H1 (cell line): ENCODE results near the gene LRP8. TPM values are rescaled to one million over a fixed set of nuclear protein-coding genes. Genes with fewer than 3 reads are reported as not detected.

ENCODE experiments used
- CTCF ChIA-PET: fragments of 300-600 bp; sonication (Branson Sonifier 250); formaldehyde crosslinking; loops from one replicate; lab custom pipeline; 2021; ENCODE audit not compliant: partially characterized antibody; lab: Charles Lee
- POLR2A ChIA-PET: fragments of 300-600 bp; sonication (Branson Sonifier 250); formaldehyde crosslinking; loops from one replicate; lab custom pipeline; 2021; ENCODE audit warnings: inconsistent platforms; ENCODE audit not compliant: partially characterized antibody; lab: Charles Lee
- DNase-seq, 2 experiments: peaks; one replicate each; pipeline versions ENCODE4 v3.0.0 to v3.0.0-alpha.2; 2010 to 2022; ENCODE audit warnings: low spot score in 2 of 2, low read depth in 1 of 2, mixed read lengths in 1 of 2
- FAIRE-seq: peaks from 2 replicates; lab custom pipeline; 2011; peaks lifted over from hg19 to GRCh38; lab: Jason Lieb, UNC
- H2AFZ ChIP-seq: 2 replicates; pipeline ENCODE4 v1.8.1; 2012; ENCODE audit warnings: low read length, inconsistent platforms
- H2AK5ac ChIP-seq: 2 replicates; pipeline ENCODE4 v1.6.1; 2013; ENCODE audit warnings: low read depth, low read length
- H2BK120ac ChIP-seq: replicated peaks from 2 replicates; pipeline ENCODE3; 2013; ENCODE audit warnings: low read depth, low read length, inconsistent platforms
- H2BK12ac ChIP-seq: 2 replicates; pipeline ENCODE4 v1.6.1; 2013; ENCODE audit warnings: low read depth, low read length
- H2BK15ac ChIP-seq: 2 replicates; pipeline ENCODE4 v1.6.1; 2013; ENCODE audit warnings: low read length
- H2BK20ac ChIP-seq: 2 replicates; pipeline ENCODE4 v1.6.1; 2013; ENCODE audit warnings: low read length
- H2BK5ac ChIP-seq: 2 replicates; pipeline ENCODE4 v1.6.1; 2013; ENCODE audit warnings: low read depth, low read length
- H3K14ac ChIP-seq: 2 replicates; pipeline ENCODE4 v1.6.1; 2013; ENCODE audit warnings: inconsistent platforms; ENCODE audit not compliant: insufficient read length
- H3K18ac ChIP-seq: 2 replicates; pipeline ENCODE4 v1.6.1; 2013; ENCODE audit warnings: low read length; ENCODE audit errors: extremely low read depth
- H3K23ac ChIP-seq: 2 replicates; pipeline ENCODE4 v1.6.1; 2013; ENCODE audit warnings: inconsistent platforms; ENCODE audit not compliant: insufficient read length
- H3K23me2 ChIP-seq: 2 replicates; pipeline ENCODE4 v1.6.1; 2013; ENCODE audit warnings: low read depth, low read length
- H3K27ac ChIP-seq: 2 replicates; pipeline ENCODE4 v1.6.1; 2011; ENCODE audit warnings: low read depth, low read length, inconsistent platforms
- H3K27me3 ChIP-seq, 4 experiments: replicated peaks in 1 of 4; 1 replicate in 1 of 4; 2 replicates in 3 of 4; pipeline versions ENCODE4 v1.6.1 to v1.8.1; 2011 to 2013; ENCODE audit warnings: low read length in 3 of 4, mild to moderate bottlenecking in 3 of 4, inconsistent platforms in 2 of 4, mixed read lengths in 2 of 4, moderate library complexity in 1 of 4; ENCODE audit not compliant: control insufficient read depth in 3 of 4, insufficient read depth in 3 of 4; ENCODE audit errors: extremely low read depth in 1 of 4
- H3K36me3 ChIP-seq, 4 experiments: 2 replicates each; pipeline versions ENCODE4 v1.6.1 to v1.8.1; 2011 to 2013; ENCODE audit warnings: mild to moderate bottlenecking in 4 of 4, low read length in 3 of 4, moderate library complexity in 2 of 4, control low read depth in 1 of 4, inconsistent platforms in 1 of 4; ENCODE audit not compliant: insufficient read depth in 4 of 4, control insufficient read depth in 2 of 4
- H3K4ac ChIP-seq: replicated peaks from 2 replicates; pipeline ENCODE3; 2013; ENCODE audit warnings: low read length, low read depth, mixed read lengths, inconsistent platforms; ENCODE audit not compliant: insufficient read length
- H3K4me1 ChIP-seq, 4 experiments: replicated peaks in 1 of 4; 1 replicate in 1 of 4; 2 replicates in 3 of 4; pipeline versions ENCODE4 v1.6.1 to v1.8.1; 2011 to 2013; ENCODE audit warnings: low read length in 3 of 4, inconsistent platforms in 2 of 4, mixed read lengths in 1 of 4; ENCODE audit not compliant: insufficient read depth in 4 of 4, control insufficient read depth in 3 of 4
- H3K4me2 ChIP-seq, 2 experiments: 2 replicates each; pipeline versions ENCODE4 v1.6.1 to v1.8.1; 2011 to 2013; ENCODE audit warnings: low read depth in 2 of 2, low read length in 2 of 2, control low read depth in 1 of 2, inconsistent platforms in 1 of 2, mild to moderate bottlenecking in 1 of 2; ENCODE audit not compliant: insufficient read depth in 1 of 2
- H3K4me3 ChIP-seq, 4 experiments: fragments of 200-600, 300-600 bp in 1 of 4; sonication (generic), shearing (Covaris generic), sonication (Bioruptor Twin) in 1 of 4; 2 replicates each; pipeline versions ENCODE4 v1.5.1 to v1.8.1; 2011 to 2016; ENCODE audit warnings: low read length in 4 of 4, low read depth in 3 of 4, control low read depth in 2 of 4, inconsistent platforms in 2 of 4, mild to moderate bottlenecking in 2 of 4, mixed read lengths in 1 of 4, moderate library complexity in 1 of 4; ENCODE audit not compliant: insufficient read depth in 2 of 4; ENCODE audit errors: extremely low read depth in 1 of 4
- H3K56ac ChIP-seq: replicated peaks from 2 replicates; pipeline ENCODE3; 2013; ENCODE audit warnings: low read depth, mild to moderate bottlenecking, mixed read lengths, low read length, inconsistent platforms; ENCODE audit not compliant: insufficient read length
- H3K79me1 ChIP-seq: 2 replicates; pipeline ENCODE4 v1.6.1; 2013; ENCODE audit warnings: low read depth, low read length, control low read depth
- H3K79me2 ChIP-seq, 2 experiments: 2 replicates each; pipeline versions ENCODE4 v1.6.1 to v1.8.1; 2012 to 2013; ENCODE audit warnings: low read length in 2 of 2, mild to moderate bottlenecking in 2 of 2, inconsistent platforms in 1 of 2; ENCODE audit not compliant: insufficient read depth in 2 of 2, control insufficient read depth in 1 of 2
- H3K9ac ChIP-seq, 4 experiments: replicated peaks in 1 of 4; 1 replicate in 1 of 4; 2 replicates in 3 of 4; pipeline versions ENCODE4 v1.6.1 to v1.8.1; 2011 to 2013; ENCODE audit warnings: low read depth in 3 of 4, low read length in 3 of 4, control low read depth in 2 of 4, mild to moderate bottlenecking in 2 of 4, moderate library complexity in 2 of 4, inconsistent platforms in 1 of 4; ENCODE audit errors: extremely low read depth in 1 of 4
- H3K9me3 ChIP-seq, 2 experiments: 2 replicates each; pipeline versions ENCODE4 v1.6.1 to v1.8.1; 2012 to 2013; ENCODE audit warnings: mild to moderate bottlenecking in 2 of 2, moderate library complexity in 2 of 2, control low read depth in 1 of 2, inconsistent platforms in 1 of 2, low read depth in 1 of 2, low read length in 1 of 2, mixed read lengths in 1 of 2; ENCODE audit not compliant: insufficient read depth in 2 of 2
- H4K20me1 ChIP-seq, 2 experiments: replicated peaks in 1 of 2; 2 replicates each; pipeline versions ENCODE3 to v1.8.1; 2011 to 2013; ENCODE audit warnings: inconsistent platforms in 2 of 2, low read length in 2 of 2, mild to moderate bottlenecking in 1 of 2; ENCODE audit not compliant: insufficient read depth in 2 of 2, control insufficient read depth in 1 of 2
- H4K5ac ChIP-seq: 2 replicates; pipeline ENCODE4 v1.6.1; 2013; ENCODE audit warnings: low read length, low read depth, mixed read lengths, inconsistent platforms; ENCODE audit not compliant: insufficient read length
- H4K8ac ChIP-seq: 2 replicates; pipeline ENCODE4 v1.8.0; 2013; ENCODE audit warnings: mild to moderate bottlenecking, moderate library complexity, low read length, inconsistent platforms; ENCODE audit not compliant: insufficient read depth; ENCODE audit errors: extremely low read depth
- H4K91ac ChIP-seq: replicated peaks from 2 replicates; pipeline ENCODE3; 2013; ENCODE audit warnings: low read length, mixed read lengths, inconsistent platforms; ENCODE audit not compliant: insufficient read length
- BCL11A ChIP-seq, 2 experiments: IDR thresholded peaks; one replicate each; pipeline ENCODE4 v1.6.1; 2011; ENCODE audit warnings: low read depth in 2 of 2, low read length in 2 of 2, mild to moderate bottlenecking in 2 of 2
- CEBPB ChIP-seq: IDR thresholded peaks from 2 replicates; pipeline ENCODE4 v1.6.1; 2012; ENCODE audit warnings: low read depth, low read length
- CREB1 ChIP-seq: IDR thresholded peaks from 2 replicates; pipeline ENCODE4 v1.6.1; 2012; ENCODE audit warnings: inconsistent platforms
- CTBP2 ChIP-seq: IDR thresholded peaks from 2 replicates; pipeline ENCODE4 v1.7.0; 2011; ENCODE audit warnings: borderline replicate concordance, mild to moderate bottlenecking, moderate library complexity, mixed read lengths, low read length; ENCODE audit not compliant: insufficient read depth, insufficient read length
- EGR1 ChIP-seq: IDR thresholded peaks from 2 replicates; pipeline ENCODE4 v1.6.1; 2011; ENCODE audit warnings: low read depth, low read length, borderline replicate concordance
- GTF2F1 ChIP-seq: IDR thresholded peaks from 2 replicates; pipeline ENCODE4 v1.6.1; 2012; ENCODE audit warnings: low read depth, low read length, improper control_type of control experiment, borderline replicate concordance
- HDAC2 ChIP-seq, 2 experiments: fragments of 300-600 bp in 1 of 2; sonication (generic) in 1 of 2; IDR thresholded peaks; 2 replicates each; pipeline ENCODE4 v1.6.1; 2011 to 2012; ENCODE audit warnings: low read depth in 2 of 2, low read length in 2 of 2, mild to moderate bottlenecking in 2 of 2, moderate library complexity in 2 of 2, borderline replicate concordance in 1 of 2, inconsistent platforms in 1 of 2
- JUN ChIP-seq: IDR thresholded peaks from 2 replicates; pipeline ENCODE4 v1.6.1; 2011; ENCODE audit warnings: low read depth, mild to moderate bottlenecking, improper control_type of control experiment, low read length
- KDM1A ChIP-seq: fragments of 200-600, 300-600 bp; sonication (generic); IDR thresholded peaks from 2 replicates; pipeline ENCODE4 v1.7.1; 2016; ENCODE audit warnings: mild to moderate bottlenecking, low read length, borderline replicate concordance
- PHF8 ChIP-seq: fragments of 200-600 bp; sonication (generic); conservative IDR thresholded peaks from 2 replicates; pipeline ENCODE4 v1.7.1; 2012; ENCODE audit warnings: low read depth, mild to moderate bottlenecking, inconsistent platforms, low read length, moderate library complexity
- POLR2A ChIP-seq, 2 experiments: IDR thresholded peaks; 1 replicate in 1 of 2; 2 replicates in 1 of 2; pipeline ENCODE4 v1.6.1; 2011; ENCODE audit warnings: low read depth in 2 of 2, low read length in 2 of 2, mild to moderate bottlenecking in 2 of 2; ENCODE audit errors: control extremely low read depth in 1 of 2
- POLR2AphosphoS5 ChIP-seq: IDR thresholded peaks from 2 replicates; pipeline ENCODE4 v1.6.1; 2011; ENCODE audit warnings: low read depth, low read length
- POU5F1 ChIP-seq: IDR thresholded peaks from 2 replicates; pipeline ENCODE4 v1.6.1; 2011; ENCODE audit warnings: low read depth, mild to moderate bottlenecking, low read length, moderate library complexity
- ZNF274 ChIP-seq: IDR thresholded peaks from 2 replicates; pipeline ENCODE4 v1.7.0; 2012; ENCODE audit warnings: low read length, borderline replicate concordance; ENCODE audit errors: extremely low read depth
- WGBS, 2 experiments: shearing (Covaris generic) in 1 of 2; methylation state at CpG; one replicate each; pipeline versions ENCODE4 v1.1.6 to v1.1.7; 2013 to 2015; ENCODE audit warnings: low lambda C conversion rate in 2 of 2, mixed read lengths in 2 of 2, inconsistent platforms in 1 of 2, low coverage in 1 of 2, missing lambda C conversion rate in 1 of 2; ENCODE audit not compliant: insufficient replicate concordance in 2 of 2, insufficient coverage in 1 of 2, insufficient read length in 1 of 2; ENCODE audit errors: extremely low coverage in 1 of 2, missing lambda C conversion rate in 1 of 2; 5-methylcytosine and 5-hydroxymethylcytosine counted together
- polyA plus RNA-seq, 7 experiments: library from polyadenylated mRNA; depleted of rRNA in 3 of 7; stranded (reverse) in 5 of 7; unstranded in 2 of 7; fragments of >200 nt in 5 of 7; fragments of 200-250 nt in 2 of 7; gene quantifications; 1 replicate in 5 of 7; 2 replicates in 1 of 7; 4 replicates in 1 of 7; pipeline versions ENCODE4 v1.2.1 to v1.2.3, GENCODE V29; 2011 to 2013; ENCODE audit warnings: missing spikeins in 2 of 7, mixed read lengths in 2 of 7
- total RNA-seq: library from RNA; stranded (reverse); fragmentation: NEBNext Ultra II Directional; extraction: Animal tissue kit (Norgen Biotek cat#: 25700); gene quantifications from 2 replicates; pipeline ENCODE4 v1.2.1, GENCODE V29; 2021

LRP8 gene
- total and polyA plus RNA-seq, 2 of the 8 experiments (the other 6 are each of a cell fraction or from before 2014, with no cell fraction given): 63.2 to 66.4 TPM

DNA sequence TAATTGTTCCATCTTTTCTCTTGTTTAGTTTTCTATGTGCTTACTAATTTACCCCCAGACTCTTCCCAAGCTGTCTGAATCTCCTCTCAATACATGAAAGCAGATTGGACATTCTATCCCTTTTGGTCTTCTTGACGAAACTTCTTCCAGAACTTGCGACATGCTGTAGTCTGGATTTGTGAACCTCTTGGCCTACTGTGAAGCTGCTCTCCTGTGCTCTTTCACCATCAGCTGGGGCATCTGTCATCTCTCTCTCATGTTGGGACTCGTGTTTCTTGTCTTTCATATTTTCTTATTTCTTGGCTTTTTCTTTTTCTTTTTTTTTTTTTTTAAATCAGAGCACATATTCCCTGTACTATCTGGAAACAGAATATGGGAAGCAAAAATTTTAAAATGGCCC lies 124.4 kb downstream of the LRP8 start:
- no peak overlapping the region for H4K91ac ChIP-seq
- H2BK12ac ChIP-seq: no peak overlapping the region
- no peak overlapping the region for H2AFZ ChIP-seq
- H3K4me3 ChIP-seq: no peak overlapping the region
- TF ChIP-seq POLR2A (IDR thresholded peaks at IDR 0.05; ENCODE audit: control extremely low read depth in 1 of 2, low read depth in 2 of 2, low read length in 2 of 2) (no peak), BCL11A (IDR thresholded peaks at IDR 0.05; ENCODE audit: low read depth in 2 of 2, low read length in 2 of 2) (no peak), GTF2F1 (no peak), CREB1 (no peak), KDM1A (no peak), POLR2AphosphoS5 (no peak), CEBPB (no peak), EGR1 (no peak), PHF8 (no peak), ZNF274 (no peak), HDAC2 (IDR thresholded peaks at IDR 0.05; ENCODE audit: borderline replicate concordance in 1 of 2, low read depth in 2 of 2, low read length in 2 of 2) (no peak), POU5F1 (no peak), JUN (no peak), CTBP2 (no peak)
- no peak overlapping the region for H3K23ac ChIP-seq
- no peak overlapping the region for H4K5ac ChIP-seq
- DNase-seq (no peak), FAIRE-seq (no peak)
- no peak overlapping the region for H2BK5ac ChIP-seq
- no peaks in the 10 kb centered on the region for H4K20me1 ChIP-seq
- no peak overlapping the region for H3K4ac ChIP-seq
- WGBS, 2 experiments: 96% methylated on average over 3 of the region's 3 CpGs; no CpG with 5 or more reads in 1 of the 2 experiments
- no peak overlapping the region for H3K18ac ChIP-seq
- CTCF ChIA-PET: no interaction called here
- POLR2A ChIA-PET: no interaction called here
- no peak overlapping the region for H2BK20ac ChIP-seq
- no peak overlapping the region for H2BK15ac ChIP-seq
- no peak overlapping the region for H2AK5ac ChIP-seq
- peaks cover 0 to 68% (median 30%) of the 10 kb centered on the region in 4 experiments; a peak in 6 of 8 replicates for H3K36me3 ChIP-seq
- H3K14ac ChIP-seq: no peak overlapping the region
- H2BK120ac ChIP-seq: no peak overlapping the region
- no peaks in the 10 kb centered on the region for H3K23me2 ChIP-seq
- H3K27me3 ChIP-seq: no peaks in the 10 kb centered on the region
- H3K4me2 ChIP-seq: no peak overlapping the region
- H3K9ac ChIP-seq: no peak overlapping the region
- no peaks in the 10 kb centered on the region for H3K4me1 ChIP-seq
- H4K8ac ChIP-seq: no peak overlapping the region
- H3K27ac ChIP-seq: no peak overlapping the region
- no peaks in the 10 kb centered on the region for H3K79me2 ChIP-seq
- peaks cover 19 to 26% of the 10 kb centered on the region in 2 experiments for H3K9me3 ChIP-seq
- H3K79me1 ChIP-seq: peaks cover 2% of the 10 kb centered on the region; the same call in 1 of the 2 replicates
- H3K56ac ChIP-seq: no peak overlapping the region
